ENCODE measurements around the gene MAML1.

GRCh38 chr5:179696603-179697002, 36.0 kb upstream of the MAML1 start:
- TF ChIP-seq CTCF (IDR thresholded peaks at IDR 0.05) (no peak), EZH2phosphoT487 (IDR thresholded peaks at IDR 0.05) (no peak), EZH2 (IDR thresholded peaks at IDR 0.05) (no peak)

Measured in neural progenitor cell (in vitro differentiated cells).